Endothelial cell of umbilical vein (primary cell): Measurements from ENCODE around the gene ACTR3. TPM values are rescaled to one million over a fixed set of nuclear protein-coding genes. Genes with fewer than 3 reads are reported as not detected.
A peak's percentile ranks its signal among the peaks of the same experiment; 100 is the strongest.

Source experiments
- BruUV-seq: library from RNA; stranded (reverse); fragments of 400-500 nt; replicated peaks from 2 replicates; lab custom pipeline; 2021; lab: Mats Ljungman, UMichigan
- CTCF ChIA-PET: fragments of 300-600, 350-600 bp; sonication (Branson Sonifier 250); formaldehyde crosslinking; loops from one replicate; lab custom pipeline; 2021; ENCODE audit warnings: antibody characterized with exemption, inconsistent platforms; lab: Charles Lee
- POLR2A ChIA-PET: fragments of 300-600, 350-600 bp; sonication (Branson Sonifier 250); formaldehyde crosslinking; loops from one replicate; lab custom pipeline; 2021; ENCODE audit warnings: antibody characterized with exemption, inconsistent platforms; lab: Charles Lee
- DNase-seq: peaks from one replicate; pipeline ENCODE4 v3.0.0-alpha.2; 2011; ENCODE audit warnings: low read depth, low spot score
- FAIRE-seq: peaks from 2 replicates; lab custom pipeline; 2011; peaks lifted over from hg19 to GRCh38; lab: Jason Lieb, UNC
- H2AFZ ChIP-seq: 2 replicates; pipeline ENCODE4 v1.6.0; 2012; ENCODE audit warnings: low read depth, low read length, control low read depth, inconsistent platforms
- H3K27ac ChIP-seq: 2 replicates; pipeline ENCODE4 v1.5.1; 2011; ENCODE audit warnings: low read depth, mild to moderate bottlenecking, control low read depth, low read length, moderate library complexity; ENCODE audit not compliant: insufficient read depth
- H3K27me3 ChIP-seq, 2 experiments: 2 replicates each; pipeline versions ENCODE4 v1.6.0 to v1.6.1; 2011; ENCODE audit warnings: low read length in 2 of 2, mixed read lengths in 1 of 2; ENCODE audit not compliant: control insufficient read depth in 2 of 2, insufficient read depth in 2 of 2
- H3K36me3 ChIP-seq, 2 experiments: 2 replicates in 1 of 2; 3 replicates in 1 of 2; pipeline ENCODE4 v1.5.1; 2011; ENCODE audit warnings: low read length in 2 of 2, mild to moderate bottlenecking in 1 of 2, moderate library complexity in 1 of 2; ENCODE audit not compliant: control insufficient read depth in 2 of 2, insufficient read depth in 2 of 2; ENCODE audit errors: extremely low read depth in 1 of 2
- H3K4me1 ChIP-seq: 3 replicates; pipeline ENCODE4 v1.5.1; 2011; ENCODE audit warnings: mild to moderate bottlenecking, low read length; ENCODE audit not compliant: control insufficient read depth, insufficient read depth; ENCODE audit errors: extremely low read depth
- H3K4me2 ChIP-seq: 2 replicates; pipeline ENCODE4 v1.6.1; 2011; ENCODE audit warnings: low read length, control low read depth, mixed read lengths; ENCODE audit not compliant: insufficient read depth
- H3K4me3 ChIP-seq, 3 experiments: fragments of 200-600 bp in 1 of 3; sonication (generic), shearing (Covaris generic) in 1 of 3; replicated peaks in 1 of 3; 2 replicates each; pipeline ENCODE4 v1.5.1; 2011 to 2016; ENCODE audit warnings: control low read depth in 3 of 3, low read length in 3 of 3, mild to moderate bottlenecking in 2 of 3, inconsistent platforms in 1 of 3, low read depth in 1 of 3, moderate library complexity in 1 of 3; ENCODE audit not compliant: insufficient read depth in 1 of 3
- H3K79me2 ChIP-seq: 2 replicates; pipeline ENCODE4 v1.6.0; 2012; ENCODE audit warnings: low read length, inconsistent platforms; ENCODE audit not compliant: control insufficient read depth, insufficient read depth
- H3K9ac ChIP-seq: replicated peaks from 2 replicates; pipeline ENCODE3; 2011; ENCODE audit warnings: low read length, control low read depth; ENCODE audit not compliant: insufficient read depth; ENCODE audit errors: extremely low read depth
- H3K9me1 ChIP-seq: replicated peaks from 3 replicates; pipeline ENCODE4 v1.6.0; 2011; ENCODE audit warnings: mild to moderate bottlenecking, low read length; ENCODE audit not compliant: control insufficient read depth, insufficient read depth; ENCODE audit errors: extremely low read depth
- H3K9me3 ChIP-seq: replicated peaks from 2 replicates; pipeline ENCODE4 v1.5.1; 2012; ENCODE audit warnings: low read length, inconsistent platforms; ENCODE audit not compliant: control insufficient read depth, insufficient read depth
- H4K20me1 ChIP-seq: replicated peaks from 2 replicates; pipeline ENCODE3; 2011; ENCODE audit warnings: mild to moderate bottlenecking, low read length; ENCODE audit not compliant: control insufficient read depth, insufficient read depth; ENCODE audit errors: extremely low read depth
- EZH2 ChIP-seq: IDR thresholded peaks from 2 replicates; pipeline ENCODE4 v1.6.1; 2012; ENCODE audit warnings: borderline replicate concordance, low read depth, mild to moderate bottlenecking, moderate library complexity, low read length, inconsistent platforms; ENCODE audit not compliant: severe bottlenecking
- FOS ChIP-seq: IDR thresholded peaks from 2 replicates; pipeline ENCODE4 v1.6.1; 2011; ENCODE audit warnings: mild to moderate bottlenecking, low read length, moderate library complexity, borderline replicate concordance; ENCODE audit not compliant: insufficient read depth
- GATA2 ChIP-seq: IDR thresholded peaks from 2 replicates; pipeline ENCODE4 v1.7.0; 2011; ENCODE audit warnings: low read depth, mild to moderate bottlenecking, moderate library complexity, mixed read lengths, low read length; ENCODE audit not compliant: insufficient read length, insufficient read depth
- JUN ChIP-seq: IDR thresholded peaks from 2 replicates; pipeline ENCODE4 v1.6.1; 2011; ENCODE audit warnings: borderline replicate concordance, low read depth; ENCODE audit not compliant: insufficient read length, insufficient read depth
- MAX ChIP-seq: IDR thresholded peaks from 2 replicates; pipeline ENCODE4 v1.6.1; 2011; ENCODE audit not compliant: insufficient read depth, insufficient read length
- MYC ChIP-seq: IDR thresholded peaks from one replicate; pipeline ENCODE4 v1.6.1; 2011; ENCODE audit warnings: mild to moderate bottlenecking, low read depth, low read length
- POLR2A ChIP-seq: IDR thresholded peaks from 2 replicates; pipeline ENCODE4 v1.6.1; 2012; ENCODE audit warnings: low read depth, mild to moderate bottlenecking, control low read depth, low read length
- POLR2AphosphoS5 ChIP-seq: IDR thresholded peaks from 2 replicates; pipeline ENCODE4 v1.6.1; 2012; ENCODE audit warnings: low read depth, mild to moderate bottlenecking, control low read depth, low read length, moderate library complexity; ENCODE audit not compliant: insufficient read depth
- dilution Hi-C: fragments of 300-500 bp; cut with MboI; formaldehyde crosslinking; loops from one replicate; pipeline ENCODE4 v1.15.0; 2019; ENCODE audit warnings: low sequenced_read_pairs; ENCODE audit not compliant: extremely low pct_ligation_motif_present
- intact Hi-C: fragments of 100-400 bp; cut with micrococcal nuclease; formaldehyde crosslinking; loops from one replicate; pipeline ENCODE4 v1.10.0; 2022
- polyA plus RNA-seq, 4 experiments: library from polyadenylated mRNA; depleted of rRNA in 3 of 4; stranded (reverse) in 3 of 4; unstranded in 1 of 4; fragments of >200 nt; gene quantifications; 2 replicates each; pipeline versions ENCODE4 v1.2.1 to v1.2.3, GENCODE V29; 2011 to 2012; ENCODE audit warnings: missing spikeins in 1 of 4
- total RNA-seq: library from RNA; stranded (reverse); gene quantifications from 2 replicates; pipeline ENCODE4 v1.2.3, GENCODE V29; 2021
- TF ChIP-seq, protein P1 (sequence below), 2 donors: IDR thresholded peaks; 1 replicate in 1 of 2; 2 replicates in 1 of 2; pipeline ENCODE4 v1.5.1; 2011; ENCODE audit warnings: low read length in 2 of 2, mild to moderate bottlenecking in 2 of 2, moderate library complexity in 2 of 2, control low read depth in 1 of 2, inconsistent platforms in 1 of 2, low read depth in 1 of 2; ENCODE audit not compliant: insufficient read depth in 1 of 2; ENCODE audit errors: extremely low read depth in 1 of 2

The ACTR3 gene
- total and polyA plus RNA-seq, 2 donors (not counting 3 experiments of a cell fraction or from before 2014, with no cell fraction given): 120 to 401 TPM

GRCh38 chr2:113898081-113898480, 8.2 kb downstream of the ACTR3 start:
- FAIRE-seq (no peak), DNase-seq (no peak)
- BruUV-seq: no TSS peak
- no peaks in the 10 kb centered on the region for H3K9me3 ChIP-seq
- H3K36me3 ChIP-seq: peaks cover 0 to 2% of the 10 kb centered on the region in 2 experiments
- dilution Hi-C loops (no loop called here), intact Hi-C loops (no loop called here)
- H3K4me1 ChIP-seq: peaks cover 60% of the 10 kb centered on the region
- no peak overlapping the region for H3K9ac ChIP-seq
- peaks cover 34% of the 10 kb centered on the region for H4K20me1 ChIP-seq
- H3K79me2 ChIP-seq: peaks cover 100% of the 10 kb centered on the region
- H3K9me1 ChIP-seq: peaks cover 7% of the 10 kb centered on the region
- H3K4me2 ChIP-seq: peak overlapping the region; percentile 30
- H3K27ac ChIP-seq: no peak overlapping the region
- ChIA-PET CTCF (no interaction called here), POLR2A (interaction anchor here (0.7 to 3.1 kb wide), 2 partner anchors 9 to 1253 kb away, joined by 3 to 11 read pairs; partner anchors contain the start of gene ACTR3)
- no peak overlapping the region for H3K4me3 ChIP-seq
- no peak for TF ChIP-seq MAX
- no peak for TF ChIP-seq POLR2A
- TF ChIP-seq MYC: no peak
- no peak for TF ChIP-seq JUN
- TF ChIP-seq EZH2: no peak
- no peak for TF ChIP-seq GATA2
- TF ChIP-seq, protein P1, sequence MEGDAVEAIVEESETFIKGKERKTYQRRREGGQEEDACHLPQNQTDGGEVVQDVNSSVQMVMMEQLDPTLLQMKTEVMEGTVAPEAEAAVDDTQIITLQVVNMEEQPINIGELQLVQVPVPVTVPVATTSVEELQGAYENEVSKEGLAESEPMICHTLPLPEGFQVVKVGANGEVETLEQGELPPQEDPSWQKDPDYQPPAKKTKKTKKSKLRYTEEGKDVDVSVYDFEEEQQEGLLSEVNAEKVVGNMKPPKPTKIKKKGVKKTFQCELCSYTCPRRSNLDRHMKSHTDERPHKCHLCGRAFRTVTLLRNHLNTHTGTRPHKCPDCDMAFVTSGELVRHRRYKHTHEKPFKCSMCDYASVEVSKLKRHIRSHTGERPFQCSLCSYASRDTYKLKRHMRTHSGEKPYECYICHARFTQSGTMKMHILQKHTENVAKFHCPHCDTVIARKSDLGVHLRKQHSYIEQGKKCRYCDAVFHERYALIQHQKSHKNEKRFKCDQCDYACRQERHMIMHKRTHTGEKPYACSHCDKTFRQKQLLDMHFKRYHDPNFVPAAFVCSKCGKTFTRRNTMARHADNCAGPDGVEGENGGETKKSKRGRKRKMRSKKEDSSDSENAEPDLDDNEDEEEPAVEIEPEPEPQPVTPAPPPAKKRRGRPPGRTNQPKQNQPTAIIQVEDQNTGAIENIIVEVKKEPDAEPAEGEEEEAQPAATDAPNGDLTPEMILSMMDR (IDR thresholded peaks at IDR 0.05; ENCODE audit: extremely low read depth in 1 of 2, insufficient read depth in 1 of 2, low read depth in 1 of 2, low read length in 2 of 2): no peak
- TF ChIP-seq FOS: no peak
- no peak for TF ChIP-seq POLR2AphosphoS5
- H3K27me3 ChIP-seq: no peaks in the 10 kb centered on the region
- H2AFZ ChIP-seq: no peak overlapping the region
